Neural progenitor cell (in vitro differentiated cells): ENCODE measurements around the gene MPV17L. TPM values are rescaled to one million over a fixed set of nuclear protein-coding genes. Genes with fewer than 3 reads are reported as not detected.

Source experiments
- DNase-seq: peaks from one replicate; pipeline ENCODE4 v3.0.0-alpha.2; 2016; ENCODE audit warnings: low spot score
- H2AFZ ChIP-seq: fragments of 200-600 bp; sonication (generic); replicated peaks from 2 replicates; pipeline ENCODE4 v1.6.1; 2016; ENCODE audit warnings: antibody characterized with exemption
- H3F3A ChIP-seq: fragments of 200-600 bp; sonication (generic); 2 replicates; pipeline ENCODE4 v1.6.1; 2016; ENCODE audit warnings: antibody characterized with exemption, low read depth
- H3K27ac ChIP-seq: fragments of 200-600 bp; sonication (generic); 2 replicates; pipeline ENCODE4 v1.5.1; 2016; ENCODE audit warnings: mild to moderate bottlenecking
- H3K27me3 ChIP-seq: fragments of 200-600 bp; sonication (generic); 2 replicates; pipeline ENCODE4 v1.6.1; 2016; ENCODE audit warnings: mild to moderate bottlenecking, moderate library complexity
- H3K36me3 ChIP-seq: fragments of 200-600 bp; sonication (generic); 2 replicates; pipeline ENCODE4 v1.5.1; 2016
- H3K4me1 ChIP-seq: fragments of 200-600 bp; sonication (generic); 2 replicates; pipeline ENCODE4 v1.6.1; 2016; ENCODE audit warnings: mixed run types
- H3K4me2 ChIP-seq: fragments of 200-600 bp; sonication (generic); 2 replicates; pipeline ENCODE4 v1.6.1; 2016
- H3K4me3 ChIP-seq: fragments of 200-600 bp; sonication (generic); 2 replicates; pipeline ENCODE4 v1.5.1; 2016
- H3K79me2 ChIP-seq: fragments of 200-600 bp; sonication (generic); 2 replicates; pipeline ENCODE4 v1.6.1; 2016; ENCODE audit warnings: low read depth
- H3K9ac ChIP-seq: fragments of 200-600 bp; sonication (generic); 2 replicates; pipeline ENCODE4 v1.6.1; 2016
- H3K9me3 ChIP-seq: fragments of 200-600 bp; sonication (generic); 2 replicates; pipeline ENCODE4 v1.5.1; 2016; ENCODE audit warnings: low read depth
- H4K20me1 ChIP-seq: fragments of 200-600 bp; sonication (generic); 2 replicates; pipeline ENCODE4 v1.6.1; 2016; ENCODE audit warnings: low read depth
- H3K27ac Mint-ChIP-seq: 3 replicates; pipeline ENCODE4 v1.8.0; 2021; ENCODE audit warnings: mixed read lengths
- H3K27me3 Mint-ChIP-seq: 2 replicates; pipeline ENCODE4 v1.8.0; 2022; ENCODE audit warnings: low read depth, mild to moderate bottlenecking, inconsistent platforms, moderate library complexity, mixed read lengths; ENCODE audit not compliant: insufficient read depth
- H3K36me3 Mint-ChIP-seq: 3 replicates; pipeline ENCODE4 v1.8.0; 2021; ENCODE audit warnings: mixed read lengths
- H3K4me1 Mint-ChIP-seq: 3 replicates; pipeline ENCODE4 v1.8.0; 2021; ENCODE audit warnings: mixed read lengths
- H3K4me3 Mint-ChIP-seq: 3 replicates; pipeline ENCODE4 v1.8.0; 2021; ENCODE audit warnings: mild to moderate bottlenecking, moderate library complexity, mixed read lengths
- H3K9me3 Mint-ChIP-seq: 3 replicates; pipeline ENCODE4 v1.8.0; 2020; ENCODE audit warnings: mixed read lengths
- CTCF ChIP-seq: fragments of 200-600 bp; sonication (generic); IDR thresholded peaks from 2 replicates; pipeline ENCODE4 v1.5.1; 2017; ENCODE audit warnings: antibody characterized with exemption, mild to moderate bottlenecking
- EZH2 ChIP-seq: fragments of 200-600 bp; sonication (generic); IDR thresholded peaks from 2 replicates; pipeline ENCODE4 v1.6.1; 2017; ENCODE audit warnings: antibody characterized with exemption, mild to moderate bottlenecking, moderate library complexity
- EZH2phosphoT487 ChIP-seq: fragments of 200-600 bp; sonication (generic); IDR thresholded peaks from 2 replicates; pipeline ENCODE4 v1.6.1; 2017; ENCODE audit warnings: antibody characterized with exemption
- total RNA-seq: library from RNA; depleted of rRNA; stranded (reverse); fragments of >200 nt; gene quantifications from 2 replicates; pipeline ENCODE4 v1.2.3, GENCODE V29; 2015; ENCODE audit warnings: low replicate concordance

Gene MPV17L
- total RNA-seq, 1 donor from 2014 or later: 0.30 TPM

DNA sequence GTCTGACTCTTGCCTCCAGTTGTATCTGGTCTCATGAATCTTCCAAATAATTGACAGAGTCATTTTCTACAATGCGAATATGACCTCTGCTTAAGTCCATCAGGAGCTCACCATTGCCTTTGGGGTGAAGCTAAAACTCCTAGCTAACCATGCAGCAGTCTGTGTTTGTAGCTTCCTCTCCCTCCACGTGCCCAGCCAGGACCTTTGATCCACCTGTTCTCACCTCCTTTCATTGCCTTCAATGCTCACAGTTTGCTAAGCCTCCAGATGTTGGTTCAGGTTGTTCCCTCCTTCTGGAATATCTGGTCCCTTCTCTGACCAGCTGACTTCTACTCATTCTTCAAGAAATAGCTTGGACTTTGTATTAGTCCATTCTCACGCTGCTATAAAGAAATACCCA is 61.8 kb downstream of the MPV17L start:
- Histone ChIP-seq H3K4me1 (no peaks in the 10 kb centered on the region), H3K9ac (no peak overlapping the region), H3K36me3 (no peaks in the 10 kb centered on the region), H3K27me3 (no peaks in the 10 kb centered on the region), H3K27ac (no peak overlapping the region), H3K4me3 (no peak overlapping the region), H3K4me2 (no peak overlapping the region), H4K20me1 (peaks cover 11% of the 10 kb centered on the region), H3K79me2 (no peaks in the 10 kb centered on the region), H3K9me3 (no peaks in the 10 kb centered on the region), H3F3A (no peaks in the 10 kb centered on the region), H2AFZ (no peak overlapping the region)
- Mint-ChIP-seq H3K27ac (no peak overlapping the region), H3K36me3 (no peaks in the 10 kb centered on the region), H3K9me3 (no peaks in the 10 kb centered on the region), H3K4me1 (no peaks in the 10 kb centered on the region), H3K4me3 (no peak overlapping the region), H3K27me3 (peaks cover 2% of the 10 kb centered on the region)
- no peak for TF ChIP-seq EZH2
- TF ChIP-seq EZH2phosphoT487: no peak
- TF ChIP-seq CTCF: no peak
- no peak for DNase-seq

DNA sequence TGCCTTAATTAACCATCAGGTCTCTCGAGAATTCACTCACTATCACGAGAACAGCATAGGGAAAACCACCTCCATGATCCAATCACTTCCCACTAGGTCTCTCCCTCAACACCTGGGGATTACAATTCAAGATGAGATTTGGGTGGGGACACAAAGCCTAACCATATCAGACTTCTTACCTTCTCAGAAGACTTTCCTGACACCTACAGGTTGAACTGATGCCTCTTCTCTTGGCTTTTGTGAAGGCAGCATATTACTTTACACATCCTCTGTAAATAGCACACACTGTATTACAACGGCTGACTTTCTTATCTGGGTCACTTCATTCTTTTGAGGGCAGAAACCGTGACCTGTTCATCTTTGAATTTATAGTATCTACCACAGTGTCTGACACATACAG is 62.4 kb downstream of the MPV17L start:
- no peak for DNase-seq
- Mint-ChIP-seq H3K9me3 (no peaks in the 10 kb centered on the region), H3K4me3 (no peak overlapping the region), H3K27ac (no peak overlapping the region), H3K4me1 (no peaks in the 10 kb centered on the region), H3K27me3 (peaks cover 4% of the 10 kb centered on the region), H3K36me3 (no peaks in the 10 kb centered on the region)
- Histone ChIP-seq H3K27ac (no peak overlapping the region), H4K20me1 (peaks cover 10% of the 10 kb centered on the region), H3K4me2 (no peak overlapping the region), H3F3A (no peaks in the 10 kb centered on the region), H3K79me2 (no peaks in the 10 kb centered on the region), H3K4me3 (no peak overlapping the region), H3K27me3 (no peaks in the 10 kb centered on the region), H3K36me3 (no peaks in the 10 kb centered on the region), H3K9ac (no peak overlapping the region), H2AFZ (no peak overlapping the region), H3K4me1 (no peaks in the 10 kb centered on the region), H3K9me3 (no peaks in the 10 kb centered on the region)
- TF ChIP-seq EZH2: no peak

- no peak overlapping the region for H3K9ac ChIP-seq
- H3K27ac ChIP-seq: no peak overlapping the region
- no peaks in the 10 kb centered on the region for H3K36me3 Mint-ChIP-seq
- H3K4me2 ChIP-seq: no peak overlapping the region
- H3K9me3 Mint-ChIP-seq: no peaks in the 10 kb centered on the region
- H3K9me3 ChIP-seq: no peaks in the 10 kb centered on the region
- H3F3A ChIP-seq: no peaks in the 10 kb centered on the region
- no peak overlapping the region for H3K4me3 ChIP-seq
- no peak overlapping the region for H3K4me3 Mint-ChIP-seq
- H3K36me3 ChIP-seq: no peaks in the 10 kb centered on the region
- H3K79me2 ChIP-seq: no peaks in the 10 kb centered on the region
- peaks cover 4% of the 10 kb centered on the region for H3K27me3 Mint-ChIP-seq
- H3K4me1 ChIP-seq: no peaks in the 10 kb centered on the region
- no peak overlapping the region for H2AFZ ChIP-seq
- no peak for DNase-seq
- H3K27me3 ChIP-seq: no peaks in the 10 kb centered on the region
- H4K20me1 ChIP-seq: peaks cover 10% of the 10 kb centered on the region
- no peaks in the 10 kb centered on the region for H3K4me1 Mint-ChIP-seq
- no peak for TF ChIP-seq CTCF
- no peak for TF ChIP-seq EZH2phosphoT487
- TF ChIP-seq EZH2: no peak
- no peak overlapping the region for H3K27ac Mint-ChIP-seq
Observed at GRCh38 chr16:15459791-15460190, 64.2 kb downstream of the MPV17L start.

DNA sequence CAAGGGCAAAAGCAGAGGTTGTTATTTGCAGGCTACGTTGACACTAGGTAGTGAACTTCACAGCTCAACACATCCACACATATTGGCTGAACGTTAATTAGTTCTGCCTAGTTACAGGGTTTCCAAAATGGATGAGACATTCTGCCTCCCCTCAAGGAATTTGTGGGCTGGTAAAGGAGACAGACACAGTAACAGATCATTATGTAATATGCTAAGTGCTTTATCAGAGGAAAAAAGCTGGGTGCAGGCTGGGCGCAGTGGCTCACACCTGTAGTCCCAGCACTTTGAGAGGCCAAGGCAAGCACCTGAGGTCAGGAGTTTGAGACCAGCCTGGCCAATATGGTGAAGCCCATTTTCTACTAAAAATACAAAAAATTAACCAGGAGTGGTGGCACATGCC is 65.0 kb downstream of the MPV17L start:
- Histone ChIP-seq H3K27me3 (no peaks in the 10 kb centered on the region), H3K36me3 (no peaks in the 10 kb centered on the region), H3F3A (no peaks in the 10 kb centered on the region), H3K9ac (no peak overlapping the region), H3K27ac (no peak overlapping the region), H3K4me2 (no peak overlapping the region), H3K4me3 (no peak overlapping the region), H3K9me3 (no peaks in the 10 kb centered on the region), H3K79me2 (no peaks in the 10 kb centered on the region), H3K4me1 (no peaks in the 10 kb centered on the region), H4K20me1 (peaks cover 7% of the 10 kb centered on the region), H2AFZ (no peak overlapping the region)
- no peaks in the 10 kb centered on the region for H3K9me3 Mint-ChIP-seq
- TF ChIP-seq CTCF: no peak
- no peak for TF ChIP-seq EZH2
- no peak for TF ChIP-seq EZH2phosphoT487
- no peak for DNase-seq
- no peaks in the 10 kb centered on the region for H3K4me1 Mint-ChIP-seq
- H3K27me3 Mint-ChIP-seq: peaks cover 4% of the 10 kb centered on the region
- H3K36me3 Mint-ChIP-seq: no peaks in the 10 kb centered on the region
- no peak overlapping the region for H3K27ac Mint-ChIP-seq
- no peak overlapping the region for H3K4me3 Mint-ChIP-seq
